ENCODE results near the gene NCOA7.

The NCOA7 gene

DNA sequence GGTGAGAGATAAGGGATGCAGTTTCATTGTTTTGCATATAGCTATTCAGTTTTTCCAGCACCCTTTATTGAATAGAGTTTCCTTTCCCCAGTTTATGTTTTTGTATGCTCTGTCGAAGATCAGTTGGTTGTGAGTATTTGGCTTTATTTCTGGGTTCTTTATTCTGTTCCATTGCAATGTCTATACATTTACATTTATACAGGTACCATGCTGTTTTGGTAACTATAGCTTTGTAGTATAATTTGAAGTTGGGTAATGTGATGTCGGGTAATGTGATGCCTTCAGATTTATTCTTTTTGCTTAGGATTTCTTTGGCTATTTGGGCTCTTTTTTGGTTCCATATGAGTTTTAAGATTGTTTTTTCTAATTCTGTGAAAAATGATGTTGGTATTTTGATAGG lies 61.8 kb downstream of the NCOA7 start:
- Histone ChIP-seq H3K4me1 (ENCODE audit: control insufficient read depth, low read depth, low read length) (no peaks in the 10 kb centered on the region), H2AK5ac (ENCODE audit: low read length) (no peak overlapping the region), H3K27ac (ENCODE audit: low read depth, low read length) (no peak overlapping the region), H3K4me2 (ENCODE audit: low read length) (no peak overlapping the region), H4K8ac (ENCODE audit: low read depth, low read length) (no peak overlapping the region), H2BK120ac (ENCODE audit: low read depth, low read length) (no peak overlapping the region), H3K23ac (ENCODE audit: low read length) (no peak overlapping the region), H3K4ac (ENCODE audit: low read depth, low read length) (no peak overlapping the region), H3K4me3 (ENCODE audit: low read length) (no peak overlapping the region), H3K18ac (ENCODE audit: low read length) (no peak overlapping the region), H4K5ac (ENCODE audit: low read length) (no peak overlapping the region), H2BK15ac (replicated peaks; ENCODE audit: low read depth) (no peak overlapping the region), H3K36me3 (ENCODE audit: control insufficient read depth, insufficient read depth, low read length) (no peaks in the 10 kb centered on the region), H3K79me1 (ENCODE audit: low read length) (no peaks in the 10 kb centered on the region), H2BK5ac (ENCODE audit: low read length) (no peak overlapping the region), H3K9ac (ENCODE audit: low read length) (no peak overlapping the region), H3K79me2 (ENCODE audit: control insufficient read depth, insufficient read depth, low read length) (no peaks in the 10 kb centered on the region), H3K27me3 (ENCODE audit: insufficient read depth, low read length, poor library complexity) (no peaks in the 10 kb centered on the region), H3K56ac (ENCODE audit: low read length) (no peak overlapping the region)
- no CpG with 5 or more reads among the region's 2 CpGs for WGBS (ENCODE audit: extremely low coverage, insufficient coverage, low lambda C conversion rate)
- no peak for DNase-seq

DNA sequence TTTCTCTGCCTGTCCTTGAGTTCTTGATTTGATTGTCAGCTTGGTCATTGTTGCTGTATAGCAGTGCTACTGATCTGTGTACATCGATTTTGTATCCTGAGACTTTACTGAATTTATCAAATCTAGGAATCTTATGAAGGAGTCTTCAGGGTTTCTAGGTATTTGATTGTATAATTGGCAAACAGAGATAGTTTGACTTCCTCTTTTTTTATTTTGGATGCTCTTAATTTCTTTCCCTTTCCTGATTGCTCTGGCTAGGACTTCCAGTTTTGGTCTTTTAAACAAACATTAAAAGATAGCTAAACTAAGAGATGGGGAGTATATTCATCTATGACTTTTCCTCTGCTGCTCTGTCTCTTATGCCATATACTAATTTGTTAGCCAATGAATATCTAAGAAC lies 62.4 kb downstream of the NCOA7 start:
- H2BK120ac ChIP-seq (ENCODE audit: low read depth, low read length): no peak overlapping the region
- no peak overlapping the region for H2BK15ac ChIP-seq (replicated peaks; ENCODE audit: low read depth)
- H3K4me3 ChIP-seq (ENCODE audit: low read length): no peak overlapping the region
- no peaks in the 10 kb centered on the region for H3K79me2 ChIP-seq (ENCODE audit: control insufficient read depth, insufficient read depth, low read length)
- no peaks in the 10 kb centered on the region for H3K27me3 ChIP-seq (ENCODE audit: insufficient read depth, low read length, poor library complexity)
- H3K4me2 ChIP-seq (ENCODE audit: low read length): no peak overlapping the region
- H3K9ac ChIP-seq (ENCODE audit: low read length): no peak overlapping the region
- WGBS (ENCODE audit: extremely low coverage, insufficient coverage, low lambda C conversion rate): no CpG with 5 or more reads among the region's 1 CpG
- no peak overlapping the region for H3K18ac ChIP-seq (ENCODE audit: low read length)
- DNase-seq: no peak
- H3K56ac ChIP-seq (ENCODE audit: low read length): no peak overlapping the region
- no peak overlapping the region for H2BK5ac ChIP-seq (ENCODE audit: low read length)
- H3K79me1 ChIP-seq (ENCODE audit: low read length): no peaks in the 10 kb centered on the region
- H3K27ac ChIP-seq (ENCODE audit: low read depth, low read length): no peak overlapping the region
- H3K23ac ChIP-seq (ENCODE audit: low read length): no peak overlapping the region
- no peak overlapping the region for H4K8ac ChIP-seq (ENCODE audit: low read depth, low read length)
- no peaks in the 10 kb centered on the region for H3K36me3 ChIP-seq (ENCODE audit: control insufficient read depth, insufficient read depth, low read length)
- no peak overlapping the region for H4K5ac ChIP-seq (ENCODE audit: low read length)
- no peak overlapping the region for H2AK5ac ChIP-seq (ENCODE audit: low read length)
- H3K4ac ChIP-seq (ENCODE audit: low read depth, low read length): no peak overlapping the region
- H3K4me1 ChIP-seq (ENCODE audit: control insufficient read depth, low read depth, low read length): no peaks in the 10 kb centered on the region

DNA sequence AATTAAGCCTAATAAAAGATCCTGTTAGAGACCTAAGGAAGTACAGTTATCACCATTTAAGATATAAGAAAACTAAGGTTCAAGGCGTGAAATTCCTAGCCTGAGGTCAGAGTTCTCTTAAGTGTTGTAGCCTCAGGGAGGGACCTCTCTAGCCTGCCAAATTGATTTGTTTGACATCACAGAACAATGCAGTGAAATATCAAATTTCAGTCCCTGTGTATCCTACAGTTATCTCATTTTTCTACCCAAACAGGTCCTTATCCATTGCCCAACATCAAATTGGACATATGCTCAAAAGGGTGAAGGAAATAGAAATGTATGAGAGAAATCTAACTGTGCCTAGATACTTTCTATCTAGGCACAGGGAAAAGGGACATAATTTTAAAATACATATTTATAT lies 63.0 kb downstream of the NCOA7 start:
- Histone ChIP-seq H3K56ac (ENCODE audit: low read length) (no peak overlapping the region), H3K4me3 (ENCODE audit: low read length) (no peak overlapping the region), H2AK5ac (ENCODE audit: low read length) (no peak overlapping the region), H3K27ac (ENCODE audit: low read depth, low read length) (no peak overlapping the region), H3K79me2 (ENCODE audit: control insufficient read depth, insufficient read depth, low read length) (no peaks in the 10 kb centered on the region), H3K4me1 (ENCODE audit: control insufficient read depth, low read depth, low read length) (no peaks in the 10 kb centered on the region), H2BK120ac (ENCODE audit: low read depth, low read length) (no peak overlapping the region), H3K18ac (ENCODE audit: low read length) (no peak overlapping the region), H4K5ac (ENCODE audit: low read length) (no peak overlapping the region), H3K79me1 (ENCODE audit: low read length) (no peaks in the 10 kb centered on the region), H2BK5ac (ENCODE audit: low read length) (no peak overlapping the region), H3K36me3 (ENCODE audit: control insufficient read depth, insufficient read depth, low read length) (no peaks in the 10 kb centered on the region), H3K9ac (ENCODE audit: low read length) (no peak overlapping the region), H3K4ac (ENCODE audit: low read depth, low read length) (no peak overlapping the region), H4K8ac (ENCODE audit: low read depth, low read length) (no peak overlapping the region), H3K4me2 (ENCODE audit: low read length) (no peak overlapping the region), H3K27me3 (ENCODE audit: insufficient read depth, low read length, poor library complexity) (no peaks in the 10 kb centered on the region), H3K23ac (ENCODE audit: low read length) (no peak overlapping the region), H2BK15ac (replicated peaks; ENCODE audit: low read depth) (no peak overlapping the region)
- whole genome bisulfite sequencing (ENCODE audit: extremely low coverage, insufficient coverage, low lambda C conversion rate): no CpG with 5 or more reads among the region's 1 CpG
- peak; percentile 23 for DNase-seq

DNA sequence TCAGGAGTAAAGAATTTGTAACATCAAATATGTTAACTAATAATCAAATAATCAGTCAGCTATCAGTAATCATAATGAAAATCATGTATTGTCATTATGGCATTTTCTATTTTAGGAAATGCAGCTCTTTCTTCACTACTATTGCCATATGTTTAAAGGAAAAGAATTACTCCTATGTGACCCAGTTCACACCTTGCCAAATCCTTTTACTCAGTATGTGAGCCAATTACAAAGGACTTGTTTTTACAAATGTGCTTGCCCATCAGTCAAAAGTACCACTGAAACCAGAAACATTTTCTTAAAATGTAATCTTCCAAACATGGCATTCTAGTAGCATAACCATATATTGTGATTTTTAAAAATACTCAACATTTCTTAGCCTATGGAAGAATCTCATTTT lies 63.6 kb downstream of the NCOA7 start:
- H3K79me2 ChIP-seq (ENCODE audit: control insufficient read depth, insufficient read depth, low read length): no peaks in the 10 kb centered on the region
- H3K4me2 ChIP-seq (ENCODE audit: low read length): no peak overlapping the region
- no peaks in the 10 kb centered on the region for H3K4me1 ChIP-seq (ENCODE audit: control insufficient read depth, low read depth, low read length)
- no peak overlapping the region for H3K27ac ChIP-seq (ENCODE audit: low read depth, low read length)
- H3K27me3 ChIP-seq (ENCODE audit: insufficient read depth, low read length, poor library complexity): no peaks in the 10 kb centered on the region
- no peak overlapping the region for H3K4ac ChIP-seq (ENCODE audit: low read depth, low read length)
- no peak overlapping the region for H2BK5ac ChIP-seq (ENCODE audit: low read length)
- no peak overlapping the region for H2BK120ac ChIP-seq (ENCODE audit: low read depth, low read length)
- H3K56ac ChIP-seq (ENCODE audit: low read length): no peak overlapping the region
- no peak overlapping the region for H2BK15ac ChIP-seq (replicated peaks; ENCODE audit: low read depth)
- no peaks in the 10 kb centered on the region for H3K36me3 ChIP-seq (ENCODE audit: control insufficient read depth, insufficient read depth, low read length)
- H4K8ac ChIP-seq (ENCODE audit: low read depth, low read length): no peak overlapping the region
- H4K5ac ChIP-seq (ENCODE audit: low read length): no peak overlapping the region
- no peak for DNase-seq
- no peak overlapping the region for H3K23ac ChIP-seq (ENCODE audit: low read length)
- no peak overlapping the region for H3K4me3 ChIP-seq (ENCODE audit: low read length)
- no peaks in the 10 kb centered on the region for H3K79me1 ChIP-seq (ENCODE audit: low read length)
- no peak overlapping the region for H2AK5ac ChIP-seq (ENCODE audit: low read length)
- no peak overlapping the region for H3K9ac ChIP-seq (ENCODE audit: low read length)
- H3K18ac ChIP-seq (ENCODE audit: low read length): no peak overlapping the region

DNA sequence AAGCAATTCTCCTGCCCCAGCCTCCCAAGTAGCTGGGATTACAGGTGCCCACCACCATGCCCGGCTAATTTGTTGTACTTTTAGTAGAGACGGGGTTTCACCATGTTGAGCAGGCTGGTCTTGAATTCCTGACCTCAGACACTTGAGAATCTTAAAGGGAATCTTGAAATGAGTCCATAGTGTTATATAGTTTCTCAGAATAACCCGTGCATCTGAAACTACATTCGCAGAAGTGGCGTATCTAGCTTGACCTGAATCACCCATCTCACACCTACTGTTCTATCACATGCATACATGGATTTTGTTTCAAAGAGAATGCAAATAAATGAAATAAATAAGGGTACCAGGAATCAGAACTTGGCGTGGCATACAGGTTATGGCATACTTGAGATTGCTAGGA lies 65.0 kb downstream of the NCOA7 start:
- Histone ChIP-seq H3K9ac (ENCODE audit: low read length) (no peak overlapping the region), H2AK5ac (ENCODE audit: low read length) (no peak overlapping the region), H2BK120ac (ENCODE audit: low read depth, low read length) (no peak overlapping the region), H4K5ac (ENCODE audit: low read length) (no peak overlapping the region), H3K4ac (ENCODE audit: low read depth, low read length) (no peak overlapping the region), H3K4me3 (ENCODE audit: low read length) (no peak overlapping the region), H3K56ac (ENCODE audit: low read length) (no peak overlapping the region), H3K23ac (ENCODE audit: low read length) (no peak overlapping the region), H2BK15ac (replicated peaks; ENCODE audit: low read depth) (no peak overlapping the region), H3K27me3 (ENCODE audit: insufficient read depth, low read length, poor library complexity) (no peaks in the 10 kb centered on the region), H4K8ac (ENCODE audit: low read depth, low read length) (no peak overlapping the region), H3K18ac (ENCODE audit: low read length) (no peak overlapping the region), H3K27ac (ENCODE audit: low read depth, low read length) (no peak overlapping the region), H2BK5ac (ENCODE audit: low read length) (no peak overlapping the region), H3K79me2 (ENCODE audit: control insufficient read depth, insufficient read depth, low read length) (no peaks in the 10 kb centered on the region), H3K36me3 (ENCODE audit: control insufficient read depth, insufficient read depth, low read length) (no peaks in the 10 kb centered on the region), H3K4me2 (ENCODE audit: low read length) (no peak overlapping the region), H3K4me1 (ENCODE audit: control insufficient read depth, low read depth, low read length) (no peaks in the 10 kb centered on the region), H3K79me1 (ENCODE audit: low read length) (no peaks in the 10 kb centered on the region)
- no CpG with 5 or more reads among the region's 6 CpGs for WGBS (ENCODE audit: extremely low coverage, insufficient coverage, low lambda C conversion rate)
- no peak for DNase-seq

DNA sequence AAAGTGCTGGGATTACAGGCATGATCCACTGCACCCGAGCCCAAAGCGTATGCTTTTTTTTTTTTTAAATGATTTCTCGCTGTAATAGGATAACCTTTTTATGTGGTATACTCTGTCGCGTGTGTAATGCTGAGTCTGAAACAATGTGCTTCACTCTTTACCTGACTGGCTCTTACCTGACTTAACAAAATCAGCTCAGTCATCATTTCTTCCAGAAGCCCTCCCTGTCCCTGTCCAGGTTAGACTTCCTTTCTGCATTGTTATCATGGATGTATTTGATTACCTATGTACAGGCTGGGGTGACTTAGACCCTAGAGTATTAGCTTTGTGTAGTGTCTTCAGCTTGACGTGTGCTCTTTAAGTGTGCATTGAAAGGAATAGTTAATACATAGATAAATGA lies 67.1 kb downstream of the NCOA7 start:
- Histone ChIP-seq H3K36me3 (ENCODE audit: control insufficient read depth, insufficient read depth, low read length) (no peaks in the 10 kb centered on the region), H3K79me2 (ENCODE audit: control insufficient read depth, insufficient read depth, low read length) (no peaks in the 10 kb centered on the region), H4K5ac (ENCODE audit: low read length) (no peak overlapping the region), H3K4me3 (ENCODE audit: low read length) (no peak overlapping the region), H2BK120ac (ENCODE audit: low read depth, low read length) (no peak overlapping the region), H3K23ac (ENCODE audit: low read length) (no peak overlapping the region), H3K56ac (ENCODE audit: low read length) (no peak overlapping the region), H3K9ac (ENCODE audit: low read length) (no peak overlapping the region), H3K4me2 (ENCODE audit: low read length) (no peak overlapping the region), H3K79me1 (ENCODE audit: low read length) (no peaks in the 10 kb centered on the region), H2BK5ac (ENCODE audit: low read length) (no peak overlapping the region), H3K18ac (ENCODE audit: low read length) (no peak overlapping the region), H4K8ac (ENCODE audit: low read depth, low read length) (no peak overlapping the region), H2AK5ac (ENCODE audit: low read length) (no peak overlapping the region), H3K27ac (ENCODE audit: low read depth, low read length) (no peak overlapping the region), H2BK15ac (replicated peaks; ENCODE audit: low read depth) (no peak overlapping the region), H3K4ac (ENCODE audit: low read depth, low read length) (no peak overlapping the region), H3K4me1 (ENCODE audit: control insufficient read depth, low read depth, low read length) (no peaks in the 10 kb centered on the region), H3K27me3 (ENCODE audit: insufficient read depth, low read length, poor library complexity) (no peaks in the 10 kb centered on the region)
- DNase-seq: no peak
- WGBS (ENCODE audit: extremely low coverage, insufficient coverage, low lambda C conversion rate): no CpG with 5 or more reads among the region's 6 CpGs
